Measurements from ENCODE around the gene UQCRH. TPM values are rescaled to one million over a fixed set of nuclear protein-coding genes. Genes with fewer than 3 reads are reported as not detected.

The UQCRH gene
- total RNA-seq, 1 experiment from 2014 or later, result 663 TPM

GRCh38 chr1:46284058-46284457 lies 19.4 kb upstream of the UQCRH start (continued):
- TF ChIP-seq IRF2 (CRISPR knock-in tag; IDR thresholded peaks at IDR 0.05; ENCODE audit: borderline replicate concordance, low read depth), result no peak
- TF ChIP-seq ZNF263 (CRISPR knock-in tag; IDR thresholded peaks at IDR 0.05; ENCODE audit: low read depth), result no peak
- no peak for TF ChIP-seq TCF7 (CRISPR knock-in tag; IDR thresholded peaks at IDR 0.05; ENCODE audit: low read depth)
- TF ChIP-seq GTF2I (CRISPR knock-in tag; conservative IDR thresholded peaks at IDR 0.05), result no peak
- no peak for TF ChIP-seq FOXK1 (CRISPR knock-in tag; IDR thresholded peaks at IDR 0.05)
- TF ChIP-seq ETV6 (CRISPR knock-in tag; IDR thresholded peaks at IDR 0.05), result no peak

- no peak for ATAC-seq
- H3K27ac Mint-ChIP-seq, result peak overlapping the region; percentile 1; the same call in 1 of the 2 replicates
Observed at GRCh38 chr1:46284597-46285564, 18.6 kb upstream of the UQCRH start.

More at GRCh38 chr1:46284597-46285564, 18.6 kb upstream of the UQCRH start:
- TF ChIP-seq RELA (CRISPR knock-in tag; IDR thresholded peaks at IDR 0.05; ENCODE audit: borderline replicate concordance) (no peak), CREB1 (CRISPR knock-in tag; IDR thresholded peaks at IDR 0.05) (no peak), IRF1 (CRISPR knock-in tag; IDR thresholded peaks at IDR 0.05) (no peak), ZNF281 (CRISPR knock-in tag; IDR thresholded peaks at IDR 0.05) (no peak), USF1 (CRISPR knock-in tag; IDR thresholded peaks at IDR 0.05) (no peak), USF2 (CRISPR knock-in tag; IDR thresholded peaks at IDR 0.05) (no peak), TP53 (CRISPR knock-in tag; IDR thresholded peaks at IDR 0.05) (no peak), ZBTB43 (CRISPR knock-in tag; IDR thresholded peaks at IDR 0.05) (no peak)
- Mint-ChIP-seq H3K27me3 (ENCODE audit: low read depth) (no peaks in the 10 kb centered on the region), H3K4me3 (no peak overlapping the region), H3K36me3 (peaks cover 12% of the 10 kb centered on the region), H3K9me3 (no peaks in the 10 kb centered on the region), H3K4me1 (no peaks in the 10 kb centered on the region)
- CTCF ChIA-PET, result interaction anchor here (0.9 to 1.4 kb wide), 4 partner anchors 38 to 63 kb away, joined by 3 to 6 read pairs (median 4); partner anchors contain the start of genes NSUN4 and RAD54L
- POLR2A ChIA-PET, result interaction anchor here (0.9 to 1.1 kb wide), 3 partner anchors 13 to 61 kb away, joined by 3 read pairs; no protein-coding TSS in a partner anchor
- no peak for DNase-seq (ENCODE audit: low spot score)
